Stimulated activated CD8-positive, alpha-beta memory T cell treated with anti-CD3 and anti-CD28 coated beads, Interleukin-4, amount 100 ng/mL, for 4 hours (primary cell): Measurements from ENCODE around the gene NFASC.

Experiments
- DNase-seq, 2 donors: peaks; one replicate each; pipeline ENCODE4 v3.0.0-alpha.2; 2020; ENCODE audit warnings: low read depth in 2 of 2, low spot score in 1 of 2

Gene NFASC

DNA sequence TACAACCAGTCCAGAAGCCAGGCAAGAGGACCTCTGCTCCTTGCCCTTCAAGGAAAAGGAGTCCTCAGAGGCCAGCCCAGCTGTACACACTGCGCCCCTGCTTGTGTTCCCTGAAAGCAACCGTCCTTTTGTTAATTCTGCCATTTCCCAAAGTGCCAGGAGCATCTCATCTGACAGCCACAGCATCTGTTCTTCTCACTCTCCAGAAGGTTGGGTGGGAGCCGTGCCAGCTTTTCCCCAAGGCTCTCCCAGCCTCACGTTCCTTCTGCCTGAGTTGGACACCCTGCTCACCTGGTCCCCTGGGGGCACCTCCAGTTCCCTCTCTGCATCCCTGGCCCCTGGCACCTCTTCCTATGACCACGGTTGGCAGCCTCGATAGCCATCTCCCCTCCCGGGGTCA, 161.8 kb downstream of the NFASC start:
- DNase-seq, result no peak

DNA sequence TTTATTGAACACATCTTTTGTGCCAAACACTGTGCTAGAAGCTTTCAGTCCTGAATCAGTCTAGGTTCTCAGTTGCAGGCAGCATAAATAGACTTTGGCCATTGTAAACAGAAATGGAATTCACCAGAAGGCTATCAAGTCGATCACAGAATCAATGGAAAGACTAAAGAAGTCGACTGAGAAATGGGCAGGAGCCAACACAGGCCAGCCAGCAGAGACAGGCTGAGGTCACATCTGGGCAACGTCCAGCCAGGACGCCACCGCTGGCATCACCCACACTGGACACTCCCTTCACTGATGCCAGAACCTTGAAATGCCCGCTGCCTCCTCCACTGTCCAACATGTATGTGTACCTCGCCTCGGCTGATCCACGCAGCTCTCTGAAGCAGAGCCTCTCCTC, 166.9 kb downstream of the NFASC start:
- no peak for DNase-seq

DNA sequence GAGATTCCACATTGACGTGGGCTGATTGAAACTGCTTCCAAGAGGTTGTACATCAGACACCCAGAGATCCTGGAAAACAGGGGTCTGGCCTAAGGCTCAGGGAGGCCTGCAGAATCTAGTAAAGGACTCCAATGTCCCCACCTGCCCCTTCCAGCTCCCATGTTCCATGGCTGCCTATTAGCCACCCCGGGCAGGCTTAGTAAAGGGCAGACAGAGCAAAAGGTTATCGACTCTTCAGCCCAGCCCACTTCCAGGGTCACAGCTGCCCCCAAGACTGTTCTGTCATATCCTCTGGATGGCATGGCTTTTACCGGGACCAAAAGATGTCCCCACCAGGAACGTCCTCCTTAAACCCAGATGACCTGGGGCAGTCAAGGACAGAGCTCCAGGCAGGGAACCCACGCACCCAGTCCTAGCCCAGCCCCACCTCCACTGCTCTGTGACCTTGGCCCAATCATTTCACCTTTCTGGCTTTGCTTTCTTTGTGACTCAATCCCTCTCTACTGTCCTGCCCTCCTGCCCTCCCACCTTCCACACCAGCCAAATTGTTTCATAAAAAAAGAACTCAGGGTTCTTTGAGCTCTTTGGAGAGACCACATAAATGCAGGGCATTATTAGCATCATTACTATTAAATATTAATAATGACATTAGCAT, 167.6 kb downstream of the NFASC start:
- DNase-seq, result no peak

DNA sequence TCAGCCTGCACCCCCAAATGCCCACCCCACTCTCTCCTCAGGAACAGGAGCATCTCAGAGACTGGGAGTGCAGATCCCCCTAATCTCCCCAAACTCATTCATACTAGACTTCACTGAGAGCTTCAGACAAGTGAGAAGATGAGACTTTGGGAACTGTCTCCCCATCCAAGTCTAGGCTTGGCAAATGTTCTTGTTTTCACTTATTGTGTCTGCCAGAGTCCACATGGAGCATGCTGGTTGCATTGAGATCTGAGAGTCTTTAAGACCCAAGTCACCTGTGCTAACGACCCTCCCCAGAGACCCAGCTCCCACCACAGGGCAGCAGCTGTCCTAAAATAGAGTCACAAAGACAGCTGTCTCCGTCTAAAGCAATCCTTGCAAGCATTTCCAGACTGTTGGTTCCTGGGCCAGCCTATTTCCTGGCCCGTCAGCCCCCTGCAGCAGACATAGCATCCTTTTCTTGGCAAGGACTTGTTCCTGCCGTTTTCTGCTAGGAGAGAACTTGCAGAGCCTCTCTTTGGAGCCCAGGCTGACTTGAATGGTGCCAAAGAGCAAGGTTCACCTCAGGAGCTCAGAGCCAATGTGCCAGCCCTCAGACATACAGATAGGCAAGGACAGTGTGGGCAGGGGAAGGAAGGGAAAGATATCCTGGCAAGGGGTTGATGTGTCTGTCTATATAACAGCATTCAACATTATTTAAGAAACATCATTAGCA, 170.5 kb downstream of the NFASC start:
- no peak for DNase-seq

DNA sequence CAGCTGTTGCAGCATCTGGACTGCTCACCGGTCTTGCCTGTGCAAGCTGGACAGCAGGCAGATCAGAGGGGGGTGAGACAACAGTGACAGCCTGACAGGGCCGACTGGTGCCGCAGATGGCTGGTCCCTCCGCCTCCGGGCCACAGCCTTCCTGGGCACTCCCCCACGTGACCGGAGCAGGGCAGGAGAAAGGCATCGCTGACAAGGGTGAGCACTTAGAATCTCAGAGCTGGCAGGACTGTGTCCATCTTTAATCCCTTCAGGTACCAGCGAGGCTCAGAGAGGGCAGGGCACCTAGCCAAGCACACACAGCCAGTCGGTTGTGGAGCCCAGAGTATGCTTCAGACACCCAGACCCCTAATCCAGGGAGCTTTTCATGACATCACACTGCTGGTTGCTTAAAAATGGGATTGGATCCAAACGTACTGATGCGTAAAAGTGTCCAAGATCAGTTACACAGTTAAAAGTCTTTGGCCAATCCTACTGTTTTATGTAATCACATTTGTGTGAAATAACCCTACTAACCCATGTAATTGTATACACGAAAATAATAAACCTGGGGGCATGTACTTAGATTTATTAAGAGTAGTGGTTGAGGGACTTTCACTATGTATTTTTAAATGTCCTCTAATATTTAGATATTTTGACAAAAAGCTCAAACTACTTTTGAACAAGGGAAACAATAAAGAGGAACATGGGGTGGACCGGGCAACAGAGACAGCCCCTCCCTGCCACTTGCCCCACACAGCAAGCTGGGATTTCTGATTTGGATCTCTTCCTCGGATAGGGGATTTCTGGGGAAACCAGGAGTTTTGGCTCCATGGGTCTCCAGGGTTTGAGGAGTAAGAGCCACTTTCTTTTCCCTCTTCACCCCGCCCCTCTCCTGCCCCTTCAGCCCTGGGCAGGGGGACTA, 171.6 kb downstream of the NFASC start:
- no peak for DNase-seq

DNA sequence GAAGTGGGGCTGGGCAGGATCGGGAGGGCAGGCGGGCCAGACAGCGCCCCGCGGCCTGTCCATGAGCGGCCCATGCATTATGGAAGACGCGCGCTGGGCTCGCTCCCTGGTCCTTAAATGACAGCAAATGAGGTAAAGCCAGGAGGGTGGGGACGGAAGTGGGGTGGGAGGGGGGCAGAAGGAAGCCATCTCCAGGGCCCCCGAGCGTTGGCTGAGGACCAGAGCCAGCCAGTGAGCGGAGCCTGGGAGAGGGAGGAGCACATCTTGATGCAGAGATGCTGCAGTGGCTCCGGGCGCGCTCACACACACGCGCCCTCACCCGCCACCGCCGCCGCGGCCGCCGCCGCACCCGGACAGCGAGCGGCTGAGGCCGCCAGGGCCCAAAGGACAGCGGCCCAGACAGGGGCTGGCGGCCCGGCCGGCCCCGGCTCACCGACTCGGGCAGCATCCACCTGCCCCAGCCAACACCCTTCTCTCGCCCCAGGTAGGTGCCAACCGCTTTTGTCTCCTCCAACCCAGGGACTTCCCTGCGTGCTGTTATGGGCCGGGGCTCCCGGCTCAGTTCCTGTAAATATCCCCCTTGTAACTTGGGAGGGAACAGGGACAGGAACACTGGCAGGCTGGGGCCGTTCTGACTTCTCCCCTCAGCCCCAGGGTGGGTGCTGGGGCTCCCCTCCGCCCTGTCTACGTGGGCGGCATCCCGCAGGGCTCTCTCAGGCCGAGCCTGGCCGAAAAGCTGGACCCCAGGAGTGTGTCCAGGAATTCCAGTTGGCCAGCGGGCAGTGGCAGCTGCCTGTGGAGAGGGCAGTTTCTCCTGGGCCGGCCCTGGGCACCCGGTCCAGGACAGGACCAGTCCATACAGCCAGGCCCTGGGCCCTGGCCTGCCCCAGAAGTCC, 172.5 kb downstream of the NFASC start, which contains the start of gene CNTN2:
Gene CNTN2, plus strand, starts transcription at position 302 of the 896 bp plus-strand sequence. CDS start 9,974 bp downstream, outside the sequence.
- DNase-seq, result no peak

DNA sequence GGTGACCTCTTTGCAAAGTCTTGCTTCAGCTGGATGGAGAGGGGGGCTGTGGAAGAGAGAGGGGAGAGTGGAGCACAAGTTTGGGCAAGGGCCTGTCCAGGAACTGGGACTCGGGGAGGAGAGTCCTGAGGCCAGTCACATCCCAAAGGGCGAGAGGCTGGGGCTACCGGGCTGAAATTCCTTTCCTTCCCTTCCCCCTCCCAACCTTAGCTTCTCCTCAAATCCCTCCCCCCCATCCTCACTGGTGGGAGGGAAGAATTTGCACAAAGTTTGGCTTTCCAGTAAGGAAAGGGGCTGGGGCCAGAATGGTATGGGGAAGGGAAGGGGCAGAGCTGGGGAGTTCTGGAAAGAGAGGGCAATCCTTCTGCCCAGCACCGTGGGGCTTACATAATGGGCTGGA, 173.2 kb downstream of the NFASC start:
- no peak for DNase-seq

DNA sequence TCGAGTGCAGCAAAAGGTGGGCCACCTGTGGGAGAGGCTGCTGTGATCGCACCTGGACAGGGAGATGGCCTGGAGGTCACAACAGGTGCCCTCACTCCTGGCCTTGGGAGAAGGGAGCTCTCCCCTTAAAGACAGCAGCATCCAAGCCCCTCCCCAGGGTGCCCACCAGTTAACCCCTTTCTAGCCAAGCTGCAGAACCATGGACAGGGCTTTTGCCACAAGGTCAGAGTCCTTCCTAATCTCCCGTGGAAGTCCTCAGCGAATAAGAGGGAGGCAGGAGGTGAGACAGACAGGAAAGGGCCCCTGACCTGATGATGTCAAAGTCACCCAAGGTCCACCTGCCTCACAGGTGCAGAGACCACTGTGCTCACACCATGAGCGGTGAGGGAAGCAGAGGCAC, 174.1 kb downstream of the NFASC start:
- no peak for DNase-seq

DNA sequence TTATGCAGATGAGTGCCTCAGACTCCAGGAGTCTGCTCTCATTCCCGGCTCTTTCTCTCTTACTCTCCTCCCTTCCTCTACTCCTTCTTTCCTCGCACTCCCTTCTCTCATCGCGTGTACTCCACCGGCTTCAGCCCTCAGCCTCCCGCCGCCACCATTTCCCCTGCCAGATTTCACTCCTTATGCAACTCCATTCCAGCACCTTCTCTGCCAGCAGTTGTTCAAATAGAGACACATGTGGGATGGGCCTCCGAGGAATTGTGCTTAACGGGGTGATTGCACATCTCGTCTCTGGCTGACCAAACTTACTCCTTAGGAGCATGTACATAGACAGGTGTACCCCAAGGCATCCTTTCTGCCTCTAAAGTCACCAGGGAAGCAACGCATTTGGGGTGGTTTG, 174.5 kb downstream of the NFASC start:
- DNase-seq, result no peak

DNA sequence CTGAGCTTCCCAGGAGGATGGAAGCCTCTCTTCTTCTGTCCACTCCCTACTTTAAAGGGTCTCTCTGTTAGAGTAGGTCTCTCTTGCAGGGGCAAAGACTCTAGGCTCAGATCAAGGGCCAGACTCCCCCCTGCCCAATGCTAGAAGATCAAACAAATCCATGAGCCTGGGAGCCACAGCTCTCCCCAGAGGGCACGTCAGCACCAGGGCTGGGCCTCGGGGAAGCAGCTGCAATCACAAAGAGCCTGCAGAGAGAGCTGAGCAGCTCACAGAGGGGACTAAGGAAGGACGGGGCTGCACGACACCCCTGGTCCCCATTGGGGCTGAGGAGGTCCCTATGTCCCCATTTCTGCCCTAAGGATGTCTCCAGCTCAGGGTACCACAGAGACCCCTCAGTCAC, 176.2 kb downstream of the NFASC start:
- DNase-seq, result no peak

DNA sequence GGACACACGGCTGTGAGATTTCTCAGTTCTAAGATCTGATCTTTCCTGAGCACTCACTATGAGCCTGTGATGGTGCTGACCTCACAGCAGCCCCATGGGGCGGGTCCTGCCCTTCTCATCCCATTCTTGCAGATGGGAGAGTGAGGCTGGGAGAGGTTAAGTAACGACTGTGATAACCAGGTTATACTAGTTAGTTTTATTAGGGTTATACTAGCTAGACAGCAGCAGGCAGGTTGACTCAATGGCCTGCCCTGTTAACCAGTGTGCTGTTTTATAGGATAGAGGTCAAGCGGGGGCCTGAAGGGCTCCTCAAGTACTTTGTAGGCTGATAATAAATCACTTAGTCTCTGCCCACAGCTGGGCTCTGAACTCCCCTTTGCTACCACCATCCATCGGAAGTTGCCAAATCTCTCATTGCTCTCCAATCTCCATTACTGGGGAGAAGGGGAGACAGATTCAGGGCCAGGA, 177.1 kb downstream of the NFASC start:
- DNase-seq, result no peak

DNA sequence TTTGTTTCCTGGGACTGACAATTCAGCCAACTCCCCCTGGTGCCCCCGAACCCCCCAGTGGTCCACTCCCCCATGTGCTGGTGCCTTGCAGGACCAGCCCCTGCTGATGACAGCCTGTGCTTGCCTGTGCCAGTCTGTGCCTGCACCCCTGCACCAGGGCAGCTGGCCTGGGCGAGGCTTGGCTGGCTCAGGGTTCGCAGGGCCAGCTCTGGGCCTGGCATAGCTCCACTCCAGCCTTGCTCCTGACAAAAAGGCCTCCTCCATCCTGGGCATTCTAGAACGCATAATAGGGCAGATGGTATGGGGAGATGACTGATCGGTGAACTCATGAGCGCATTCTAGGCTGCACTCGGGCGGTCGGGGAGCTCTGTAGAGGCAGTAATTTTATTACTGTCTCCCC, 177.7 kb downstream of the NFASC start:
- DNase-seq, result no peak

DNA sequence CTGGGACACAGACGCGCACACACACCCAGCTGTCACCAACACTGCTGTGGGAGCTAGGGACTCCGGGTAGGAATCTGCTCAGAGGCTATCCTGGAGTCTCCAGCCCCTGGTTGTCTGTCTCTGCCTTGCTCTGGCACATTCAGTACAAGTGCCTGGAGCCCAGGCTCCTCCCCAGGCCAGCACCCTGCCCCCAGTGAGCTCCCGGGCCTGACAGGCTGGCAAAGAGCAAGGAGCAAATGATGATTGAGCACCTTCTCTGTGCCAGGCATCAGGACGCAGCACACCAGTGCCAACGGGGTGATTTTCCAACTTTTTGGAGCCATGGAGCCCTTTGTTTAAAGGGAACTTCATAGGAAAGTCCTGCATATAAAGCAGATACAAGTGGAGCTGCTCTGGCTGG, 178.8 kb downstream of the NFASC start:
- no peak for DNase-seq

DNA sequence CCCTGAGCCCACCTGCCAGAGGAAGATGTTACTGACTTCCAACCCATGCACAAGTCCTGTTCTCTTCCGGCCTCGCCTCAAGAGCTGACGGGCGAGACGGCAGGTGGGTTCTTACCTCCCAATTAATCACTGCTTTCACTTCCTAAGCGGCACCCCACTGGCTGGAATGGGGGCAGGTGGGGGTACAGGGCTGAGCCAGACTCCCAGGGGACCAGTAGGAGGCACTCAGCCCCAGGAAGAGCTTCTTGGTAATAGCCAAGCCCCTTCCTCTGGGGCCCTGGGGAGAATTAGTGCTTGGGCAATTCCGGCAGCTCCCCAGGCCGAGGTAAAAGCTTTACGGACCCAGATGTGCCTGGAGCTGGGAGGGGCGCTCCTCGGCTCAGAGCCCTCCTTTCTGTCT, 182.0 kb downstream of the NFASC start:
- DNase-seq, result no peak

DNA sequence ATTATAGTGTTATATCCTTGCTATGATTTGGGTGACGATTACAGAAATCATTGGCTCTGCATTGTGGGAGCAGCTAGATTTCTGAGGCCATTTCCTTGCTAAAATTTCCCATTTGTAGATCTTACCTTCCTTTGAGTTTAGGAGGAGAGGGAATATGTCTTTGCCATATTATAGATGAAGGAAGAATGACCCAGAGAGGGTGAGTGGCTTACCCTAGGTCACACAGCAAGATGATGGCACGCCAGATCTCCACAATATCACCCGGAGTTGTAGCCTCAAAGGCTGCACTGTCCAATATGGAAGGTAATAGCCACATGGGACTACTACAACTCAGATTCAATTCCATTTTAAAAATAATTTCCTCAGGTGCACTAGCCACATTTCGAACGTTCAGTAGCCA, 182.6 kb downstream of the NFASC start:
- DNase-seq, result no peak

DNA sequence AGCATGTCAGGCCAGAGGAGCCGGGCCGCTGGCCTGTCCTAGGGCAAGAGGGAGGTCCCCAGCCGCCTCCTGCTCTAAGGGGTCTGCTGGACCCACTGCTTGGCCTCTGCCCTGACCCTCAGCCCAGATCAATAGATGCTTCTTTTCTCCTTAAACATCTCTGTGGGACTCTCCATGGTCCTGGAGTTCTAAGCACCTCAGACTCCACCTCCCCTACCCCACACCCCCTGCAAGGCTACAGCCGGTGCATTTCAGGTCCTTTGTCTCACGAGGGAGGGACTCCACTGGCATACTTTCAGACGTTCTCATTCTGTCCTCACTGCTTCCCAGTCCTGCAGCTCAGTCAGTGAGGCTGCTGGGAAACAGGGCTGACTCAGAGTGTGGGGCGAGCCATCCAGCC, 183.4 kb downstream of the NFASC start:
- DNase-seq, result no peak

DNA sequence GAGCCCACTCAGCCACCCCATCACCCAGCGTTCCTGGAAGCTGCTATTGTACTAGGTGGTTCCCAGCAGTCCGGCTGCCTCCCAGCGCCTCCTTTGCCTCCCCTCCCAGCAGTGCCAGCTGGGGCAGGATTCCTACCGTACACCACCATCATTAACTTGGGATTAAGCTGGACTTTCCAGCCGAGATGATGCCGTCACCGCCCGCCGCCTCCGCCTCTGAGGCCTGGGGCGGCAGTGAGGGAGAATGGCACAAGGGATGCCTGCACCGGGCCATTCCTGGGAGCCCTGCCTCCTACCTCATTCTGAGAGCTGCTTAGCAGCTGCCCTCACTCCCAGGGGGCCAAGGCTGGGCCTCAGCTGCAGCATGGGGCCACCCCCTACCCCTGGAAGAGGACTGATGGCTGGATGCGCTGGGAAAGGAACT, 185.5 kb downstream of the NFASC start:
- no peak for DNase-seq

DNA sequence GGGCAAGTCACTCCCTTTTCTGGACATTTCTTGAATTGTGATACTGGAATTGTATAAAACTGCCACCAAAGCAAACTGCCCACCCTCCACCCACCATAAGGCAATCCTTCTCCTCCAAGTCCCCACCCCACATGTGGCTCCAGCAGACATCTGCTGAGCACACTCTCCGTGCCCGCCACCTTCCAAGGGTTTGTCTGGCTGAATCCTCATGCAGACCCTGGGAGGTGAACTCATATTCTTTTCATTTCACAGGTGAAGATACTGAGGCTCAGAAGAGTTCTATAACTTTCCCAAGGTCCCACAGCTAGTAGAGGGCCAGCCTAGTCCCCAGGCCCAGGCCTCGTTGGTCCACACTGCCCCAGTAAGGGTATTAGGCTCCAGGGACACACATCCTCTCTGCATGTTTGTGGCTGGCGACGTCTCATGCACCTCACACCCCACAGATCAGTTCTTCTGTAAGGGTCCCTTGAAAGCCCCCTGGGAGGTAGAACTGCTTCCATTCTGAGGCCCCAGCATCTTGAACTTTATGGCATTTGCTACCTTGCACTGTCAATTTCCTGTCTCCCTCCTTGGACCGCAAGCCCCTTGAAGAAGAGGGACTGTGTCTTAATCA, 186.4 kb downstream of the NFASC start:
- DNase-seq, result no peak

DNA sequence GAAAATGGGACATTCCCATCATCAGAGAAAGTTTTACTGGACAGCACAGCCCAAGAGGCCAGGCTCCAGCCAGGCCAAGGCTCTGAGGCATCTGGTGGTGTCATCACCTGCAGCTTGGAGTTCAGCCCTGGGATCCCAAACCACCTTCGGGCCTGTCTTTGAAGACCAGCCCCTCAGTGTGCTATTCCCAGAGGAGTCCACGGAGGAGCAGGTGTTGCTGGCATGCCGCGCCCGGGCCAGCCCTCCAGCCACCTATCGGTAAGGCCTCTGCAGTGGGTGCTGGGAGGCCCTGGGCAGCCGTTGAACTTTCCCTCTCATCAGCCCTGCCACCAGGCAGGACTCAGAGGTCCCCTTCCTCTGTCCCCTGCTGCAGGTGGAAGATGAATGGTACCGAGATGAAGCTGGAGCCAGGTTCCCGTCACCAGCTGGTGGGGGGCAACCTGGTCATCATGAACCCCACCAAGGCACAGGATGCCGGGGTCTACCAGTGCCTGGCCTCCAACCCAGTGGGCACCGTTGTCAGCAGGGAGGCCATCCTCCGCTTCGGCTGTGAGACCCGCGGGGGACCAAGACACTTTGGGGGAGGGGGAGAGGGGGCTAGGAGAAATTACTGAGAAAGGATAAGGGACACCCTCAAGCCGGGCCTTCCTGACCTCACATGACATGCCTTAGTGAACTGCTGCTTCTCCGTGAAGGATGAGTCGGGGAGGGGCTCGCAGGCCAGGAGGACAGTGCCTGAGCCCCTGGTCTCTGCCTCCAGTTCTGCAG, 187.3 kb downstream of the NFASC start:
- DNase-seq, result no peak

DNA sequence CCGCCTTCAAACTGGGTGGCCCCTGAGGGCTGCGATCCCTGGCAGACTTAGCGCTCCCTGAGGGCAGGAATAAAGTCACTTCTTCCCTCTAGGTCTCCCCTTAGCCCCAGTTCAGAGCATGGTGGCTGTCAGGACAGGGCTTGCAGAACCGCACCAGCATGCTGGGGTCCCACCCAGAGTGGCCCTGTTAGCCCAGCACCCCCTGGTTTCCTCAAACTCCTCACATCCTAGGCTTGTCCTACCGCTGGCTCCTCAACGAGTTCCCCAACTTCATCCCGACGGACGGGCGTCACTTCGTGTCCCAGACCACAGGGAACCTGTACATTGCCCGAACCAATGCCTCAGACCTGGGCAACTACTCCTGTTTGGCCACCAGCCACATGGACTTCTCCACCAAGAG, 188.2 kb downstream of the NFASC start:
- DNase-seq, result no peak
